NB4 (cell line): ENCODE results near the gene SOX6.

Experiments used
- TF ChIP-seq, protein P1 (sequence below): IDR thresholded peaks from one replicate; pipeline ENCODE4 v1.5.1; 2012; ENCODE audit warnings: low read depth, low read length
- TF ChIP-seq, protein P2 (sequence below): IDR thresholded peaks from 2 replicates; pipeline ENCODE4 v1.6.1; 2011; ENCODE audit warnings: low read depth, low read length

DNA sequence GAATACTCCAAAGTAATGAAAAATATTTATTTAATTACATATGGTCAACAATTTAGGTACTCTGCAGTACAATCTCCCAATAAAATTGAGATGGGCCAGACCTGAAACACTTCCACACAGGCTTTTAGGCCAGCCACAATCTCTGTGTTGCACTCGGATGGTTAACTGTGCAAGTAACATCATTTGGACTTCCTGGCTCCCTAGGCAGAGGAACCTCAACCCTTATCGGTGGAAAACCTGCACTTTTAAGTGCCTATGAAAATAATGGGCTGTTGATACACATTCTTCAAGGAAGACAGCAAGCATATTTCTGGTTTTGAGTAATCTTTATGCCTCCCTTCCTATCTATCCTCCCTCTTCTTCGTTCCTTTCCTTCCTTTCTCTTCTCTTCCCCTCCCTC, 343.1 kb downstream of the SOX6 start:
- TF ChIP-seq, protein P1, sequence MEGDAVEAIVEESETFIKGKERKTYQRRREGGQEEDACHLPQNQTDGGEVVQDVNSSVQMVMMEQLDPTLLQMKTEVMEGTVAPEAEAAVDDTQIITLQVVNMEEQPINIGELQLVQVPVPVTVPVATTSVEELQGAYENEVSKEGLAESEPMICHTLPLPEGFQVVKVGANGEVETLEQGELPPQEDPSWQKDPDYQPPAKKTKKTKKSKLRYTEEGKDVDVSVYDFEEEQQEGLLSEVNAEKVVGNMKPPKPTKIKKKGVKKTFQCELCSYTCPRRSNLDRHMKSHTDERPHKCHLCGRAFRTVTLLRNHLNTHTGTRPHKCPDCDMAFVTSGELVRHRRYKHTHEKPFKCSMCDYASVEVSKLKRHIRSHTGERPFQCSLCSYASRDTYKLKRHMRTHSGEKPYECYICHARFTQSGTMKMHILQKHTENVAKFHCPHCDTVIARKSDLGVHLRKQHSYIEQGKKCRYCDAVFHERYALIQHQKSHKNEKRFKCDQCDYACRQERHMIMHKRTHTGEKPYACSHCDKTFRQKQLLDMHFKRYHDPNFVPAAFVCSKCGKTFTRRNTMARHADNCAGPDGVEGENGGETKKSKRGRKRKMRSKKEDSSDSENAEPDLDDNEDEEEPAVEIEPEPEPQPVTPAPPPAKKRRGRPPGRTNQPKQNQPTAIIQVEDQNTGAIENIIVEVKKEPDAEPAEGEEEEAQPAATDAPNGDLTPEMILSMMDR: no peak
- TF ChIP-seq, protein P2, sequence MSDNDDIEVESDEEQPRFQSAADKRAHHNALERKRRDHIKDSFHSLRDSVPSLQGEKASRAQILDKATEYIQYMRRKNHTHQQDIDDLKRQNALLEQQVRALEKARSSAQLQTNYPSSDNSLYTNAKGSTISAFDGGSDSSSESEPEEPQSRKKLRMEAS: no peak
